Medulla oblongata (tissue), 1 donor: ENCODE results near the gene FGGY.
A peak's percentile ranks its signal among the peaks of the same experiment; 100 is the strongest.
"Not testable (repeated sequence)": the region's sequence is repeated elsewhere in the genome, so short reads cannot be mapped to it uniquely, and the experiment has no call there.

Source experiments
- DNase-seq: peaks from one replicate; pipeline ENCODE4 v3.0.0-alpha.2; 2015; ENCODE audit errors: extremely low spot score

The FGGY gene

GRCh38 chr1:59579222-59579621, 282.3 kb downstream of the FGGY start:
- DNase-seq, result no peak

- peak; percentile 20 for DNase-seq
Observed at GRCh38 chr1:59580257-59580656, 283.4 kb downstream of the FGGY start.

DNA sequence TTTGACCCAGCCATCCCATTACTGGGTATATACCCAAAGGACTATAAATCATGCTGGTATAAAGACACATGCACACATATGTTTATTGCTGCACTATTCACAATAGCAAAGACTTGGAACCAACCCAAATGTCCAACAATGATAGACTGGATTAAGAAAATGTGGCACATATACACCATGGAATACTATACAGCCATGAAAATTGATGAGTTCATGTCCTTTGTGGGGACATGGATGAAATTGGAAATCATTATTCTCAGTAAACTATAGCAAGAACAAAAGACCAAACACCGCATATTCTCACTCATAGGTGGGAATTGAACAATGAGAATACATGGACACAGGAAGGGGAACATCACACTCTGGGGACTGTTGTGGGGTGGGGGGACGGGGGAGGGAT, 295.5 kb downstream of the FGGY start:
- not testable (repeated sequence) for DNase-seq

DNA sequence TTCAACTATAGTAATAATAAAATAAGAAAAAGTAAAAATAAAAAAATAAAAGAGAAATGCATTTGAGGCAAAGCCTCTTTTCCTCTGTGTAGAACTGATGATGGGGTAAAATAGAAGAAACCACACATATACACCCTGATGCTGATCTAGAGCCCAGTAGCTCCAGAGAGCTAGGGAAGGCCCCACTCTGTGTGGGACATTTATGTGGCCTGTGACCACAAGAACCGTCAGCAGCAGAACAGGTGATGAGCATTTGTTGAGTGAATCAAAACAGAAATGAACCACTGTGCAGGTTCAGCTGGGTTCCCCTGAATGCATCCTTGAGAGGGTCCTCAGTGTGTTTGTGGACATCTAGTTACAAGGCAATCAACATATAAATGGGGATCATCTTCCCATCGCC, 296.0 kb downstream of the FGGY start:
- DNase-seq, result no peak

- DNase-seq, result no peak
Observed at GRCh38 chr1:59593798-59594790, 297.2 kb downstream of the FGGY start.

DNA sequence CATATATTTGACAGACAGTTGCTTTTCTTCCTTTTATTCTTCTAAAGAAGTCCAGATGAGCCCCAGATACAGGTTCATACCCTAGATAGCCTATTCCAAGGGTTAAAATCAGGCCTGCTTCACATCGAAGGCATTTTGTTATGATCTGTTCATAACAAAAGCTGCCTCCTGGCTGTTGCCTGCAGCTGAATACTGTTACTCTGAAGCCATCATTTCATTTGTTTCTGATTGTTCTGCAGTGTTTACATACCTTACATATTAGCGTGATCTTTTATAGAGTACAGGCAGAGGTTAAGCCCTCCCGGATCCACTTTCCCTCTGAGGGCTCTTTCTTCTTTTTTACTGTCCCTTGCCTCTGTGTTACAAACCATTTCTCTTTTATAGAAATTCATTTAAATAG, 298.9 kb downstream of the FGGY start:
- no peak for DNase-seq

DNA sequence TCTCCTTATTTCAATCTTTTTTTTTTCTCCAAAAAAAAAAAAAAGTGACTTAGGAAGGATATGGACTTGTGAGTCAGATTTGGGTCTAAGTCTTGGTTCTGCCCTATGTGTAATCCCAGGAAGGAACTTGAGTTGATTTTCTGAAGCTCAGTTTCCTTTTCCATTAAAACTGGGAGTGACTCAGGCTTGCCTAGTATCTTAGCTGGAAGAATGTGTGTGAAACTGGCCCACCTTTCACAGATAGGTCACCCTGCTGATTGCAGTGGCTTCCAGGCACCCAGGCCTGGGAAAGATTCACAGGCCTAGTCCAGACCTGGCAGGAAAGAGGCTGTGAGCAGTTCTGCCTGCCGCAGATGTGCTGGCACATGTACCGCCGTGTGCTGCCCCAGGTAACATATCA, 299.5 kb downstream of the FGGY start:
- no peak for DNase-seq

GRCh38 chr1:59596956-59597355, 300.1 kb downstream of the FGGY start:
- no peak for DNase-seq

DNA sequence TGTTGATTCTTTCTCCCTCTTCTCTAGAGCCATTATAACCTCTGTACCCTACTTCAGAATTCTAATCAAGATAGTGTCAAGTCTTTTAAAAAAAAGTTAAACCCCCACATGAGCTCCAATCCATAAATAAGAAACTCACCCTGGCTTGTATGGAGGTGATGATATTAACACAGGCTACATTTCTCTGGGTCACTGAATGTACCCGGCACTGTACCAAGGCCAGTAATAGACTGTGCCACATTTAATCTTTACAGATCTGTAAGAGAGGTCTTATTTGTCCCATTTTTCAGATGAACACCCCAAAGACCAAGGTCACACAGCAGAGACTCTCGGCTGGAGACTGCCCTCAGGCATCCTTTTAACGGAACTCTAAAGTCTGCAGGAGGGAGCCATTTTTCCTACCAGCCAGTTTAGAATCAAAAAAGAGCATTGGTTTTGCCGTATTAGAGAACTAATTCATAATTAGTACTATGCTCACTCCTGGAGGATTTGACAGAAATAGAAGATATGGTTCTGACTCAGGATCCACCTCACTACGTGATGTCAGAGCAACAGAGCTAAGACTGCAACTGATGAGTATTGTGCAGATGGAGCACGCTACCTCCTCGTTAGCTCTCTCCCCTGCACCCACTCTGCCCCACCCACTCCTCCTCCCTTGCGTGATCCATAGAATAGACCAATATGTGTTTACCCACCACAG, 300.7 kb downstream of the FGGY start:
- DNase-seq, result no peak

DNA sequence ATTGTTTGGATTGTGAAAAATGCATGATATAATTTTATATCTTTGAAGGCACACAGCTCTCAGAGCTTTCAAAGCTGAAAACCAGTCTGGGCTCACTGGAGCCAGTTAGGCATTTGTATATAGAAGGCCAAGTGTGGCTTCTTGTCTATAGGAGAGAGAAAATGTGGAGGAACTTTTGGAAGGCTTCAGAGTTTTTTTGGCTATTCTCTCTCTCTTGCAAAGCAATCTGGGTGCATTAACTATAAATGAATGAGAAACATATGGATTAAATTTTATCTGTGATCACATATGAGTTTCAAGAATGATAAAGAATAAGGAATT, 301.2 kb downstream of the FGGY start:
- DNase-seq, result no peak

DNA sequence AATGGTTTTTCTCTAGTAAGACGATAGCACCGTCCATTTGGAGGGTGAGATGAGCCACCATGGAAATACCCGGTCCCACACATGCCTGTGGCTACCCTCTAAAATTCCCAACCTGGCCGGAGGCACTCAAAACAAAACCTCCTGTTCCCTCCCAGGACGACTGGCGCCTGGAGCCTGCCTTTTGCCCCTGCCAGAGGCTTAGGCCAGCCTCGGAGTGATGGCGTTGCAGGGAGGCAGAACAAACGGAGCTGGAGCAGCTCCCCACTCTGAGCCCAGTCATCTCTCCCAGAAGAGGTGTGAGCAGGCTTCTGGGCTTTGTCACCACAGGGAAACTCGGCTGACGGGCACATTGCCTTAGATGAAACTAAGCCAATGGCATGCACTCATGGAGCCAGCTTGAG, 304.1 kb downstream of the FGGY start:
- DNase-seq, result peak; percentile 43

DNA sequence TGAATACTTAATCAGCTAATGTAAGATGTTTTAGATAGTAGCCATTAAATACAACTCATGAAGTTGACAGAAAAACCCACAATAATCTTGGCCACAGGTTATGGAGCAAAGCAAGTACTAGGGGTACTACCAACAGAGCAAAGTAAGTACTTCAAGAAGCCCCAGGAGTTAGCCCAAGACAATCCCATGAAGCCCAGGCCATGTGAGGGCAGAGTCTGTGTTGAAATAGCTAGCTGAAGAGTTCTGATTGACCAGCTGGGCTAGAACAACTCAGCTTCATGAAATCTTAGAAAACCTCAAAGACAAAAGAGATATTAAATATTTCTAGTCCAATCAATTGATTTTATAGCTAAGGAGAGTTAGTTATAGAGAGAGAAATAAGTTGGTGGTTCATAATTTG, 304.9 kb downstream of the FGGY start:
- no peak for DNase-seq

- peak; percentile 55 for DNase-seq
Observed at GRCh38 chr1:59604191-59604590, 307.3 kb downstream of the FGGY start.

DNA sequence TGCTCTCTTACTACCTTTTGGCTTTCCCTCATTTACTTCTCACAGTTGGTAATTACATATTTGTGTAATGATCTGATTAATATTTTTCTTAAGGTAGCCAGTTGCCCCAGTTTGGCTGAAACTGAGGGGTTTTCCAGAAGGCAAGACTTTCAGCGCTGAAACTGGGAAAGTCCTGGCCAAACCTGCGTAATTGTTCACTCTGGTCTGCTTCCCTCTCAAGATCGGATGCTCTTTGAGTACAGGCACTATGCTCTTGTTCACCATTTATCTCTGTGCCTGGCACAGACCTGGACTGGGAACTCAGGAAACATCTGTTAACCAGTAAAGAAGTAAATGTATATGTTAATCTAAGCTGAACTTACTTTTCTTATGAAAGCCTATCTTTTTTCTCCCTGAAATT, 308.3 kb downstream of the FGGY start:
- DNase-seq, result no peak

- no peak for DNase-seq
Observed at GRCh38 chr1:59605761-59606160, 308.9 kb downstream of the FGGY start.

DNA sequence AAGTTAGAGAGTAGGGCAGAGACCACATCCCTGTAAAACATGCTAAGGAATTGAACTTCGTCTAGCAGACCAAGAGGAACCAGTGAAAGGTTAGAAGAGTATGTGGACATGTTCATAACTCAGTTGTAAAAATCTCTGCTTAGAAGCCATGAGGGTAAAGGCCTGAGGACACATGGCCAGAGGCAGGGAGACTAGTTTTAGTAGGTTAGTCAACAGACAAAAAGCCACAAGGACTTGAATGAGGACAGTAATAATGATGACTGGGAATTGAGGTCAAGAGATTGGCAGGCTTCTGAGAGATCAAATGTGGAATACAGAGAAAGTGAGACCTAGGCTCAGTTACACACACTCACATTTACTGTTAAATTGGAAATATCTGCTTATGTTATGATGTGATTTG, 312.4 kb downstream of the FGGY start:
- no peak for DNase-seq

GRCh38 chr1:59610499-59610898, 313.6 kb downstream of the FGGY start:
- not testable (repeated sequence) for DNase-seq

- DNase-seq, result no peak
Observed at GRCh38 chr1:59617434-59617833, 320.5 kb downstream of the FGGY start.

DNA sequence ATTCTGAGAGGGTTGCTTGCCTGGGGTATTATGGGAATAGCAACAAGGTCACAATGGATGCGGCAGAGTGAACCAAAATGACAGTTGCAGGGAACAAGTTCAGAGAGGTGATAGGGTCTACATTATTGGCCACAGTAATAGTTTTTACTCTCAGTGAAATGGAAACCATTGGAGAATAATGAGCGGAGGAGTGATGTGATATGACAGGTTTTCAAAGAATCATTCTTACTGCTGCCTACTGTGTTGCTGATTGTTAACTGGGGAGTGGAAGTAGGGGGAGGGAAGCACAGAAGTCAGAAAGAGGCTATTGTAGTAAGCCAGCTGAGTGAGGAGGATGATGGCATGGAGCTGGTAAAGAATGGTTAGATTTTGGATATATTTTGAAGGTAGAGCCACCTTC, 322.7 kb downstream of the FGGY start:
- DNase-seq, result no peak

GRCh38 chr1:59625384-59625783, 328.5 kb downstream of the FGGY start:
- DNase-seq, result no peak

GRCh38 chr1:59631561-59632255, 334.8 kb downstream of the FGGY start:
- no peak for DNase-seq

GRCh38 chr1:59635097-59635496, 338.2 kb downstream of the FGGY start:
- no peak for DNase-seq
